DOHH2 (cell line): ENCODE measurements around the gene PSORS1C2.

Experiments
- H3F3A ChIP-seq: fragments of 200-600 bp; sonication (generic), shearing (Covaris generic); 2 replicates; pipeline ENCODE4 v1.6.0; 2016; ENCODE audit warnings: antibody characterized with exemption, mild to moderate bottlenecking; ENCODE audit not compliant: control insufficient read depth, insufficient read depth
- H3K27ac ChIP-seq: fragments of 200-600 bp; sonication (generic); 2 replicates; pipeline ENCODE4 v1.5.1; 2014; ENCODE audit warnings: low read depth, mild to moderate bottlenecking, low read length, moderate library complexity
- H3K27me3 ChIP-seq: fragments of 200-600 bp; sonication (generic); 2 replicates; pipeline ENCODE4 v1.6.1; 2014; ENCODE audit warnings: mild to moderate bottlenecking, low read length, mixed read lengths; ENCODE audit not compliant: control insufficient read depth
- H3K36me3 ChIP-seq: fragments of 200-600 bp; sonication (generic); 2 replicates; pipeline ENCODE4 v1.6.1; 2014; ENCODE audit warnings: mild to moderate bottlenecking, low read length, moderate library complexity, mixed read lengths; ENCODE audit not compliant: control insufficient read depth
- H3K4me1 ChIP-seq: fragments of 200-600 bp; sonication (generic); 2 replicates; pipeline ENCODE4 v1.6.1; 2014; ENCODE audit warnings: mild to moderate bottlenecking, low read length, mixed read lengths; ENCODE audit not compliant: control insufficient read depth
- H3K4me2 ChIP-seq: fragments of 200-600 bp; sonication (generic); 2 replicates; pipeline ENCODE4 v1.6.0; 2014; ENCODE audit warnings: mild to moderate bottlenecking, low read length, moderate library complexity
- H3K4me3 ChIP-seq: fragments of 200-600 bp; sonication (generic); 2 replicates; pipeline ENCODE4 v1.5.1; 2014; ENCODE audit warnings: mild to moderate bottlenecking, low read length, mixed read lengths
- H3K79me2 ChIP-seq: fragments of 200-600 bp; sonication (generic); 2 replicates; pipeline ENCODE4 v1.6.1; 2014; ENCODE audit warnings: mild to moderate bottlenecking, low read length, mixed read lengths; ENCODE audit not compliant: control insufficient read depth
- H3K9me2 ChIP-seq: fragments of 200-600 bp; sonication (generic); replicated peaks from 2 replicates; pipeline ENCODE4 v1.6.1; 2014; ENCODE audit warnings: mild to moderate bottlenecking, low read length, mixed read lengths; ENCODE audit not compliant: control insufficient read depth
- H3K9me3 ChIP-seq: fragments of 200-600 bp; sonication (generic); 2 replicates; pipeline ENCODE4 v1.6.1; 2014; ENCODE audit warnings: antibody characterized with exemption, low read length, mixed read lengths; ENCODE audit not compliant: control insufficient read depth, insufficient read depth
- H4K20me1 ChIP-seq: fragments of 200-600 bp; sonication (generic); 2 replicates; pipeline ENCODE4 v1.6.0; 2014; ENCODE audit warnings: low read depth, mild to moderate bottlenecking, antibody characterized with exemption, low read length, moderate library complexity; ENCODE audit not compliant: control insufficient read depth, insufficient read depth
- EZH2phosphoT487 ChIP-seq: fragments of 200-600 bp; sonication (generic); IDR thresholded peaks from 2 replicates; pipeline ENCODE4 v1.6.1; 2017; ENCODE audit warnings: borderline replicate concordance, mild to moderate bottlenecking, antibody characterized with exemption, low read length, moderate library complexity, mixed read lengths
- TF ChIP-seq, protein P1 (sequence below): fragments of 200-600 bp; sonication (generic); IDR thresholded peaks from one replicate; pipeline ENCODE4 v1.5.1; 2014; ENCODE audit warnings: antibody characterized with exemption, mild to moderate bottlenecking, low read depth, low read length; ENCODE audit not compliant: poor library complexity, severe bottlenecking

The PSORS1C2 gene

GRCh38 chr6:31092769-31093505 lies 45.9 kb downstream of the PSORS1C2 start:
- TF ChIP-seq, protein P1, sequence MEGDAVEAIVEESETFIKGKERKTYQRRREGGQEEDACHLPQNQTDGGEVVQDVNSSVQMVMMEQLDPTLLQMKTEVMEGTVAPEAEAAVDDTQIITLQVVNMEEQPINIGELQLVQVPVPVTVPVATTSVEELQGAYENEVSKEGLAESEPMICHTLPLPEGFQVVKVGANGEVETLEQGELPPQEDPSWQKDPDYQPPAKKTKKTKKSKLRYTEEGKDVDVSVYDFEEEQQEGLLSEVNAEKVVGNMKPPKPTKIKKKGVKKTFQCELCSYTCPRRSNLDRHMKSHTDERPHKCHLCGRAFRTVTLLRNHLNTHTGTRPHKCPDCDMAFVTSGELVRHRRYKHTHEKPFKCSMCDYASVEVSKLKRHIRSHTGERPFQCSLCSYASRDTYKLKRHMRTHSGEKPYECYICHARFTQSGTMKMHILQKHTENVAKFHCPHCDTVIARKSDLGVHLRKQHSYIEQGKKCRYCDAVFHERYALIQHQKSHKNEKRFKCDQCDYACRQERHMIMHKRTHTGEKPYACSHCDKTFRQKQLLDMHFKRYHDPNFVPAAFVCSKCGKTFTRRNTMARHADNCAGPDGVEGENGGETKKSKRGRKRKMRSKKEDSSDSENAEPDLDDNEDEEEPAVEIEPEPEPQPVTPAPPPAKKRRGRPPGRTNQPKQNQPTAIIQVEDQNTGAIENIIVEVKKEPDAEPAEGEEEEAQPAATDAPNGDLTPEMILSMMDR, result no peak
- no peak for TF ChIP-seq EZH2phosphoT487
- no peak overlapping the region for H3K27ac ChIP-seq

GRCh38 chr6:31092238-31092637 lies 46.6 kb downstream of the PSORS1C2 start:
- no peaks in the 10 kb centered on the region for H4K20me1 ChIP-seq
- H3K4me3 ChIP-seq, result no peak overlapping the region
- no peaks in the 10 kb centered on the region for H3K79me2 ChIP-seq
- no peaks in the 10 kb centered on the region for H3K4me1 ChIP-seq
- TF ChIP-seq, protein P1, result no peak
- no peak for TF ChIP-seq EZH2phosphoT487
- no peak overlapping the region for H3K4me2 ChIP-seq
- H3K27ac ChIP-seq, result no peak overlapping the region
- no peaks in the 10 kb centered on the region for H3K36me3 ChIP-seq
- peaks cover 5% of the 10 kb centered on the region for H3K27me3 ChIP-seq
- no peaks in the 10 kb centered on the region for H3K9me3 ChIP-seq
- H3K9me2 ChIP-seq, result no peaks in the 10 kb centered on the region
- H3F3A ChIP-seq, result no peaks in the 10 kb centered on the region

More at GRCh38 chr6:31092769-31093505, 45.9 kb downstream of the PSORS1C2 start:
- no peaks in the 10 kb centered on the region for H4K20me1 ChIP-seq
- no peaks in the 10 kb centered on the region for H3K4me1 ChIP-seq
- peaks cover 5% of the 10 kb centered on the region; the same call in 1 of the 2 replicates for H3K27me3 ChIP-seq
- H3K9me2 ChIP-seq, result no peaks in the 10 kb centered on the region
- no peaks in the 10 kb centered on the region for H3K79me2 ChIP-seq
- H3K4me3 ChIP-seq, result no peak overlapping the region
- no peaks in the 10 kb centered on the region for H3F3A ChIP-seq
- H3K9me3 ChIP-seq, result no peaks in the 10 kb centered on the region
- H3K4me2 ChIP-seq, result no peak overlapping the region
- H3K36me3 ChIP-seq, result no peaks in the 10 kb centered on the region

- Histone ChIP-seq H3K9me3 (no peaks in the 10 kb centered on the region), H3K27ac (no peak overlapping the region), H3K36me3 (no peaks in the 10 kb centered on the region), H4K20me1 (no peaks in the 10 kb centered on the region), H3K4me3 (no peak overlapping the region), H3K27me3 (peaks cover 11% of the 10 kb centered on the region), H3F3A (no peaks in the 10 kb centered on the region), H3K4me2 (no peak overlapping the region), H3K79me2 (no peaks in the 10 kb centered on the region), H3K4me1 (no peaks in the 10 kb centered on the region), H3K9me2 (no peaks in the 10 kb centered on the region)
- no peak for TF ChIP-seq EZH2phosphoT487
- TF ChIP-seq, protein P1, result no peak
These were observed 47.2 kb downstream of the PSORS1C2 start for GRCh38 chr6:31091680-31092079.
